Ascending aorta (tissue), 2 donors: ENCODE results near the gene TTLL6. TPM values are rescaled to one million over a fixed set of nuclear protein-coding genes. Genes with fewer than 3 reads are reported as not detected.

ENCODE experiments used
- DNase-seq, 2 donors: peaks; one replicate each; pipeline ENCODE4 v3.0.0-alpha.2; 2019; ENCODE audit warnings: low spot score in 2 of 2
- H3K27ac ChIP-seq, 2 donors: fragments of 200-600 bp; sonication (generic); one replicate each; pipeline ENCODE4 v1.5.1; 2016 to 2017; ENCODE audit warnings: mild to moderate bottlenecking in 1 of 2
- H3K27me3 ChIP-seq: fragments of 200-600 bp; sonication (generic); one replicate; pipeline ENCODE4 v1.5.1; 2017
- H3K36me3 ChIP-seq, 2 donors: fragments of 200-600 bp; sonication (generic); one replicate each; pipeline ENCODE4 v1.5.1; 2016
- H3K4me1 ChIP-seq, 2 donors: fragments of 200-600 bp; sonication (generic); one replicate each; pipeline ENCODE4 v1.5.1; 2016 to 2017; ENCODE audit warnings: mild to moderate bottlenecking in 1 of 2
- H3K4me3 ChIP-seq, 2 donors: fragments of 200-600 bp; sonication (generic); one replicate each; pipeline ENCODE4 v1.5.1; 2016 to 2017; ENCODE audit warnings: mild to moderate bottlenecking in 1 of 2
- H3K9me3 ChIP-seq, 2 donors: fragments of 200-600 bp; sonication (generic); one replicate each; pipeline ENCODE4 v1.5.1; 2016
- CTCF ChIP-seq, 3 experiments: fragments of 200-600 bp in 2 of 3; fragments of 450-650 bp in 1 of 3; sonication (generic) in 2 of 3; IDR thresholded peaks; one replicate each; pipeline ENCODE4 v1.5.1; 2016 to 2019; ENCODE audit warnings: antibody characterized with exemption in 3 of 3, mild to moderate bottlenecking in 1 of 3, moderate library complexity in 1 of 3
- intact Hi-C: fragments of 100-400 bp; cut with DNase I; formaldehyde crosslinking; loops from one replicate; pipeline ENCODE4 v1.15.1; 2023
- total RNA-seq: library from RNA; depleted of rRNA; stranded (reverse); fragments of >200 nt; gene quantifications from one replicate; pipeline ENCODE4 v1.1.0, GENCODE V29; 2016

Gene TTLL6
- total RNA-seq, 1 donor from 2014 or later, result not detected

GRCh38 chr17:48776602-48777001, 40.4 kb downstream of the TTLL6 start:
- H3K4me1 ChIP-seq, result no peaks in the 10 kb centered on the region
- H3K9me3 ChIP-seq, result peaks cover 0 to 5% of the 10 kb centered on the region in 2 donors
- DNase-seq, result no peak
- no peaks in the 10 kb centered on the region for H3K27me3 ChIP-seq
- TF ChIP-seq CTCF (IDR thresholded peaks at IDR 0.05), result no peak
- H3K27ac ChIP-seq, result no peak overlapping the region
- no peak overlapping the region for H3K4me3 ChIP-seq
- intact Hi-C loops, result no loop called here
- no peaks in the 10 kb centered on the region for H3K36me3 ChIP-seq

- Histone ChIP-seq H3K36me3 (no peaks in the 10 kb centered on the region), H3K27ac (no peak overlapping the region), H3K4me3 (no peak overlapping the region), H3K27me3 (no peaks in the 10 kb centered on the region), H3K9me3 (no peaks in the 10 kb centered on the region), H3K4me1 (no peaks in the 10 kb centered on the region)
- intact Hi-C loops, result no loop called here
- TF ChIP-seq CTCF (IDR thresholded peaks at IDR 0.05), result no peak
- DNase-seq, result no peak
These were observed 43.8 kb downstream of the TTLL6 start for GRCh38 chr17:48773245-48773644.

GRCh38 chr17:48770954-48771353, 46.1 kb downstream of the TTLL6 start:
- no peak for TF ChIP-seq CTCF (IDR thresholded peaks at IDR 0.05)
- Histone ChIP-seq H3K4me3 (no peak overlapping the region), H3K9me3 (no peaks in the 10 kb centered on the region), H3K27me3 (no peaks in the 10 kb centered on the region), H3K36me3 (no peaks in the 10 kb centered on the region), H3K27ac (no peak overlapping the region), H3K4me1 (no peaks in the 10 kb centered on the region)
- intact Hi-C loops, result no loop called here
- DNase-seq, result no peak

- intact Hi-C loops, result no loop called here
- H3K9me3 ChIP-seq, result no peaks in the 10 kb centered on the region
- no peak overlapping the region for H3K27ac ChIP-seq
- DNase-seq, result no peak
- no peak overlapping the region for H3K4me3 ChIP-seq
- TF ChIP-seq CTCF (IDR thresholded peaks at IDR 0.05), result no peak
- no peaks in the 10 kb centered on the region for H3K27me3 ChIP-seq
- H3K36me3 ChIP-seq, result no peaks in the 10 kb centered on the region
- H3K4me1 ChIP-seq, result no peaks in the 10 kb centered on the region
These were observed 47.9 kb downstream of the TTLL6 start for GRCh38 chr17:48769009-48769675.

- no peak for TF ChIP-seq CTCF (IDR thresholded peaks at IDR 0.05)
- Histone ChIP-seq H3K36me3 (no peaks in the 10 kb centered on the region), H3K27me3 (no peaks in the 10 kb centered on the region), H3K27ac (no peak overlapping the region), H3K4me3 (no peak overlapping the region), H3K9me3 (no peaks in the 10 kb centered on the region), H3K4me1 (no peaks in the 10 kb centered on the region)
- DNase-seq, result no peak
- intact Hi-C loops, result no loop called here
These were observed 49.7 kb downstream of the TTLL6 start for GRCh38 chr17:48767263-48767774.
